WTC11 (cell line): Measurements from ENCODE around the gene MDM1. TPM values are rescaled to one million over a fixed set of nuclear protein-coding genes. Genes with fewer than 3 reads are reported as not detected.

Source experiments
- ATAC-seq: fragments of 200-7000 bp; cut with Tn5 transposase; 2 replicates; pipeline ENCODE4 v1.10.0; 2021; ENCODE audit warnings: mild to moderate bottlenecking, moderate library complexity
- CTCF ChIA-PET: fragments of 300-600 bp; sonication (Branson Sonifier 250); formaldehyde crosslinking; loops from one replicate; lab custom pipeline; 2021; ENCODE audit warnings: antibody characterized with exemption; lab: Charles Lee
- POLR2A ChIA-PET: fragments of 350-600 bp; sonication (Branson Sonifier 250); formaldehyde crosslinking; loops from one replicate; lab custom pipeline; 2021; ENCODE audit warnings: antibody characterized with exemption; lab: Charles Lee
- DNase-seq: peaks from one replicate; pipeline ENCODE4 v3.0.0; 2021; ENCODE audit warnings: low spot score
- H3K27ac Mint-ChIP-seq: 2 replicates; pipeline ENCODE4 v1.8.0; 2021; ENCODE audit warnings: mixed read lengths
- H3K27me3 Mint-ChIP-seq: 2 replicates; pipeline ENCODE4 v1.8.0; 2021; ENCODE audit warnings: low read depth, mild to moderate bottlenecking, moderate library complexity, mixed read lengths
- H3K36me3 Mint-ChIP-seq: 2 replicates; pipeline ENCODE4 v1.8.0; 2021; ENCODE audit warnings: mixed read lengths
- H3K4me1 Mint-ChIP-seq: 2 replicates; pipeline ENCODE4 v1.8.0; 2022; ENCODE audit warnings: mixed read lengths
- H3K4me3 Mint-ChIP-seq: 2 replicates; pipeline ENCODE4 v1.8.0; 2021; ENCODE audit warnings: mild to moderate bottlenecking, moderate library complexity, mixed read lengths
- H3K9me3 Mint-ChIP-seq: 2 replicates; pipeline ENCODE4 v1.8.0; 2021; ENCODE audit warnings: mixed read lengths
- ESRRA ChIP-seq: sonication (generic); formaldehyde crosslinking; IDR thresholded peaks from 2 replicates; pipeline ENCODE4 v1.8.1; 2022; ENCODE audit warnings: mild to moderate bottlenecking, missing genetic modification reagents, borderline replicate concordance
- GABPB1 ChIP-seq: sonication (generic); formaldehyde crosslinking; IDR thresholded peaks from 2 replicates; pipeline ENCODE4 v1.8.1; 2023; ENCODE audit warnings: mild to moderate bottlenecking, missing genetic modification reagents
- KAT7 ChIP-seq: sonication (generic); formaldehyde crosslinking; IDR thresholded peaks from 2 replicates; pipeline ENCODE4 v1.8.1; 2023; ENCODE audit warnings: missing genetic modification reagents, mild to moderate bottlenecking, borderline replicate concordance
- MLX ChIP-seq: sonication (generic); formaldehyde crosslinking; IDR thresholded peaks from 2 replicates; pipeline ENCODE4 v1.8.1; 2023; ENCODE audit warnings: mild to moderate bottlenecking, missing genetic modification reagents, moderate library complexity
- RORB ChIP-seq: fragments of 250-450 bp; sonication (Bioruptor Pico); IDR thresholded peaks from 2 replicates; pipeline ENCODE4 v1.9.0; 2021; ENCODE audit warnings: mild to moderate bottlenecking
- TCF7 ChIP-seq: sonication (generic); formaldehyde crosslinking; IDR thresholded peaks from 2 replicates; pipeline ENCODE4 v1.8.0; 2022; ENCODE audit warnings: mild to moderate bottlenecking, low read depth, missing genetic modification reagents, moderate library complexity
- TEAD4 ChIP-seq: sonication (generic); formaldehyde crosslinking; IDR thresholded peaks from 2 replicates; pipeline ENCODE4 v1.8.0; 2022; ENCODE audit warnings: mild to moderate bottlenecking, missing genetic modification reagents
- ZBTB21 ChIP-seq: sonication (generic); formaldehyde crosslinking; IDR thresholded peaks from 2 replicates; pipeline ENCODE4 v1.8.1; 2023; ENCODE audit warnings: mild to moderate bottlenecking, missing genetic modification reagents, borderline replicate concordance
- ZNF532 ChIP-seq: fragments of 250-450 bp; sonication (Bioruptor Pico); IDR thresholded peaks from 2 replicates; pipeline ENCODE4 v1.9.0; 2021; ENCODE audit warnings: mild to moderate bottlenecking, borderline replicate concordance
- ZSCAN18 ChIP-seq: fragments of 250-450 bp; sonication (Bioruptor Pico); IDR thresholded peaks from 2 replicates; pipeline ENCODE4 v2.1.2; 2022; ENCODE audit warnings: mild to moderate bottlenecking, moderate library complexity
- total RNA-seq: library from RNA; stranded (reverse); gene quantifications from 3 replicates; pipeline ENCODE4 v1.2.3, GENCODE V29; 2021
- TF ChIP-seq, protein P1 (sequence below): sonication (generic); formaldehyde crosslinking; IDR thresholded peaks from 2 replicates; pipeline ENCODE4 v1.8.0; 2022; ENCODE audit warnings: mild to moderate bottlenecking, missing genetic modification reagents
- TF ChIP-seq, protein P2 (sequence below): sonication (generic); formaldehyde crosslinking; IDR thresholded peaks from 2 replicates; pipeline ENCODE4 v1.8.1; 2023; ENCODE audit warnings: mild to moderate bottlenecking, missing genetic modification reagents

Gene MDM1
- total RNA-seq, 1 experiment from 2014 or later: 9.1 TPM

GRCh38 chr12:68350753-68351152 lies 18.6 kb upstream of the MDM1 start:
- Mint-ChIP-seq H3K27ac (no peak overlapping the region), H3K9me3 (no peaks in the 10 kb centered on the region), H3K4me1 (no peaks in the 10 kb centered on the region), H3K36me3 (no peaks in the 10 kb centered on the region), H3K27me3 (no peaks in the 10 kb centered on the region), H3K4me3 (no peak overlapping the region)
- TF ChIP-seq ZNF532 (CRISPR knock-in tag) (no peak), RORB (CRISPR knock-in tag) (no peak), MLX (CRISPR knock-in tag) (no peak), TEAD4 (CRISPR knock-in tag) (no peak), TCF7 (CRISPR knock-in tag) (no peak), KAT7 (CRISPR knock-in tag) (no peak), ZSCAN18 (CRISPR knock-in tag) (no peak)
- TF ChIP-seq, protein P1, sequence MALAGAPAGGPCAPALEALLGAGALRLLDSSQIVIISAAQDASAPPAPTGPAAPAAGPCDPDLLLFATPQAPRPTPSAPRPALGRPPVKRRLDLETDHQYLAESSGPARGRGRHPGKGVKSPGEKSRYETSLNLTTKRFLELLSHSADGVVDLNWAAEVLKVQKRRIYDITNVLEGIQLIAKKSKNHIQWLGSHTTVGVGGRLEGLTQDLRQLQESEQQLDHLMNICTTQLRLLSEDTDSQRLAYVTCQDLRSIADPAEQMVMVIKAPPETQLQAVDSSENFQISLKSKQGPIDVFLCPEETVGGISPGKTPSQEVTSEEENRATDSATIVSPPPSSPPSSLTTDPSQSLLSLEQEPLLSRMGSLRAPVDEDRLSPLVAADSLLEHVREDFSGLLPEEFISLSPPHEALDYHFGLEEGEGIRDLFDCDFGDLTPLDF (CRISPR knock-in tag): no peak
- no peak for DNase-seq
- ChIA-PET CTCF (no interaction called here), POLR2A (no interaction called here)
- ATAC-seq: no peak

GRCh38 chr12:68349921-68350606 lies 17.9 kb upstream of the MDM1 start:
- CTCF ChIA-PET: interaction anchor here (2.1 kb wide), 1 partner anchor 9 kb away, joined by 8 read pairs; no protein-coding TSS in a partner anchor
- Mint-ChIP-seq H3K36me3 (no peaks in the 10 kb centered on the region), H3K27ac (no peak overlapping the region), H3K4me1 (no peaks in the 10 kb centered on the region), H3K4me3 (no peak overlapping the region), H3K9me3 (no peaks in the 10 kb centered on the region), H3K27me3 (no peaks in the 10 kb centered on the region)
- ATAC-seq (no peak), DNase-seq (no peak)
- POLR2A ChIA-PET: interaction anchor here (1.9 kb wide), 1 partner anchor 18 kb away, joined by 4 read pairs; the partner anchor contains the start of gene MDM1
- no peak for TF ChIP-seq ESRRA (CRISPR knock-in tag)
- no peak for TF ChIP-seq ZBTB21
- no peak for TF ChIP-seq GABPB1 (CRISPR knock-in tag)

GRCh38 chr12:68349220-68349621 lies 17.1 kb upstream of the MDM1 start:
- Mint-ChIP-seq H3K36me3 (no peaks in the 10 kb centered on the region), H3K27ac (no peak overlapping the region), H3K4me3 (no peak overlapping the region), H3K9me3 (no peaks in the 10 kb centered on the region)
- CTCF ChIA-PET: interaction anchor here (2.1 kb wide), 1 partner anchor 10 kb away, joined by 8 read pairs; no protein-coding TSS in a partner anchor
- no peak for ATAC-seq
- TF ChIP-seq RORB (CRISPR knock-in tag): no peak
- TF ChIP-seq, protein P2, sequence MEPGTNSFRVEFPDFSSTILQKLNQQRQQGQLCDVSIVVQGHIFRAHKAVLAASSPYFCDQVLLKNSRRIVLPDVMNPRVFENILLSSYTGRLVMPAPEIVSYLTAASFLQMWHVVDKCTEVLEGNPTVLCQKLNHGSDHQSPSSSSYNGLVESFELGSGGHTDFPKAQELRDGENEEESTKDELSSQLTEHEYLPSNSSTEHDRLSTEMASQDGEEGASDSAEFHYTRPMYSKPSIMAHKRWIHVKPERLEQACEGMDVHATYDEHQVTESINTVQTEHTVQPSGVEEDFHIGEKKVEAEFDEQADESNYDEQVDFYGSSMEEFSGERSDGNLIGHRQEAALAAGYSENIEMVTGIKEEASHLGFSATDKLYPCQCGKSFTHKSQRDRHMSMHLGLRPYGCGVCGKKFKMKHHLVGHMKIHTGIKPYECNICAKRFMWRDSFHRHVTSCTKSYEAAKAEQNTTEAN (CRISPR knock-in tag): no peak
- TF ChIP-seq, all 79 proteins: peak for 0
- Mint-ChIP-seq H3K4me1 (peaks cover 5% of the 10 kb centered on the region), H3K27me3 (no peaks in the 10 kb centered on the region)
- POLR2A ChIA-PET: interaction anchor here (1.9 kb wide), 1 partner anchor 17 kb away, joined by 4 read pairs; the partner anchor contains the start of gene MDM1
- no peak for DNase-seq
